GM12892 (cell line): ENCODE measurements around the gene TAS2R43.

ENCODE experiments used
- POLR2A ChIP-seq: IDR thresholded peaks from 2 replicates; pipeline ENCODE4 v1.6.1; 2011; ENCODE audit warnings: low read depth, low read length, control low read depth
- POLR2AphosphoS5 ChIP-seq: IDR thresholded peaks from 2 replicates; pipeline ENCODE4 v1.6.1; 2011; ENCODE audit warnings: low read depth, low read length, control low read depth
- TAF1 ChIP-seq: IDR thresholded peaks from 2 replicates; pipeline ENCODE4 v1.6.1; 2011; ENCODE audit warnings: low read depth, mild to moderate bottlenecking, control low read depth, low read length, borderline replicate concordance

DNA sequence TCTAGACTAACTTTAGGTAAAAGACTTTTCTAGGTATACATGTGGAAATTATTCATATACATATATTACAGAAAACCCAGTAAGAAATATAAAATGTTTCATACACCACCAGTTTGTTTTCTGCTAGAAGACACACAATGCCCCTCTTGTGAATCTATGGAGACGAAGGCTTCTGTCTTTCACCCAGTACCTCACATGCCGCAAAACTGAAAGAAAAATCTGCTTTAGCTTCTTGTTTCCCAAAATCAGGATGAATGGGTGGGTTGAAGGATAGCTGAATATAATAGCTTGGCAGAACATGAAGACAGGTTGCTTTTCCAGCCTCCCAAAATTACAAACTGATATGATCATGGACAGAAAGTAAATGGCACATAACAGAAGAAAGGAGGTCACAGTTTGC lies 41.0 kb upstream of the TAS2R43 start:
- TF ChIP-seq POLR2A (no peak), TAF1 (no peak), POLR2AphosphoS5 (no peak)
